Pericardium fibroblast (primary cell): ENCODE data around the gene LPAR6. TPM values are rescaled to one million over a fixed set of nuclear protein-coding genes. Genes with fewer than 3 reads are reported as not detected.

Source experiments
- total RNA-seq: library from RNA; depleted of rRNA; stranded (reverse); fragments of >200 nt; gene quantifications from 2 replicates; pipeline ENCODE4 v1.2.3, GENCODE V29; 2015

The LPAR6 gene, protein sequence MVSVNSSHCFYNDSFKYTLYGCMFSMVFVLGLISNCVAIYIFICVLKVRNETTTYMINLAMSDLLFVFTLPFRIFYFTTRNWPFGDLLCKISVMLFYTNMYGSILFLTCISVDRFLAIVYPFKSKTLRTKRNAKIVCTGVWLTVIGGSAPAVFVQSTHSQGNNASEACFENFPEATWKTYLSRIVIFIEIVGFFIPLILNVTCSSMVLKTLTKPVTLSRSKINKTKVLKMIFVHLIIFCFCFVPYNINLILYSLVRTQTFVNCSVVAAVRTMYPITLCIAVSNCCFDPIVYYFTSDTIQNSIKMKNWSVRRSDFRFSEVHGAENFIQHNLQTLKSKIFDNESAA
- total RNA-seq, result 4.2 and 8.9 TPM in 2 replicates

DNA sequence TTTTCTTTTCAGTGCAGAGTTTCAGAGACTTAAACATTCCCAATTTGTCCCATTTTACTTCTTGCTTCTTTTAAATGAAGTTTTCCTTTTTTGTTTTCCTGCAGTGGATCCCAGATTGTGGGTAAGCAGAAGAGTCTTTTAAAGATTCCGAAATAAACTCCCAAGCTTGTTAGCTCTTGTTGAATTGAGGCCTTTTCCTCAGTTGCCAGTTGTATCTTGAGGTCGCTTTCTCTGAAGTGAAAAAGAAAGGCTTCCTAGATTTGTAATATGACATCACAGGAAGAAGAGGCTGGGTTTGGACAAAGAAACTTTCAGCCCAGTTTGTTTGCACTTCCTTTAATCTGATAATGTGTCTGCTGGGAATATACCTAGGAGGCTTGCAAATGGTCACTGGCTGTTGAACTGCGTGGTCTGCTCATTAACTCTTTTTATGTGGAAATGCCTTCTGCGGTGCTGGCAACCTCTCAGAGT, at the start of gene LPAR6:
Gene LPAR6, minus strand, starts transcription at position 233 of the 471 bp plus-strand sequence. CDS start 690 bp downstream, outside the sequence.

Other genes starting within 250 kb of the LPAR6 start
- 157 and 323 TPM in 2 replicates for gene ITM2B, start 179.9 kb downstream of the LPAR6 start, total RNA-seq
- gene RB1, start 109.4 kb downstream of the LPAR6 start, total RNA-seq, result 8.9 and 14.5 TPM in 2 replicates
- 8.5 and 11.3 TPM in 2 replicates for gene RCBTB2, start 120.0 kb upstream of the LPAR6 start, total RNA-seq
- gene CYSLTR2, start 240.8 kb upstream of the LPAR6 start, total RNA-seq, result not detected in 2 replicates